Ovary (tissue), 3 donors: Measurements from ENCODE around the gene IL1RAPL1.

Source experiments
- CTCF ChIP-seq, 3 donors: fragments of 450-650 bp in 2 of 3; fragments of 200-600 bp in 1 of 3; IDR thresholded peaks; one replicate each; pipeline versions ENCODE4 v1.5.1 to v1.8.0; 2016 to 2022; ENCODE audit warnings: antibody characterized with exemption in 3 of 3, mild to moderate bottlenecking in 1 of 3
- EP300 ChIP-seq: sonication (generic); formaldehyde crosslinking; IDR thresholded peaks from one replicate; pipeline ENCODE4 v1.6.1; 2017; ENCODE audit warnings: antibody characterized with exemption
- POLR2A ChIP-seq: fragments of 450-650 bp; IDR thresholded peaks from one replicate; pipeline ENCODE4 v1.6.1; 2017; ENCODE audit warnings: antibody characterized with exemption, mild to moderate bottlenecking, moderate library complexity
- donor health status: DM: no; HTN: no; CAD: no.

- TF ChIP-seq CTCF (IDR thresholded peaks at IDR 0.05) (no peak), POLR2A (no peak), EP300 (no peak)
Measured at GRCh38 chrX:28901637-28902036, 314.4 kb downstream of the IL1RAPL1 start.
